Liver (tissue), 9 donors: ENCODE measurements around the gene MYL4. TPM values are rescaled to one million over a fixed set of nuclear protein-coding genes. Genes with fewer than 3 reads are reported as not detected.

ENCODE experiments used
- DNase-seq: peaks from one replicate; pipeline ENCODE4 v3.0.0-alpha.2; 2017; ENCODE audit warnings: low spot score
- H3K27ac ChIP-seq, 2 donors: one replicate each; pipeline ENCODE4 v1.7.0; 2013; ENCODE audit warnings: inconsistent platforms in 2 of 2, low read length in 2 of 2, control low read depth in 1 of 2, low read depth in 1 of 2, mild to moderate bottlenecking in 1 of 2
- H3K27me3 ChIP-seq, 4 donors: one replicate each; pipeline versions ENCODE4 v1.6.1 to v1.7.0; 2013; ENCODE audit warnings: low read length in 3 of 4, inconsistent platforms in 1 of 4, mild to moderate bottlenecking in 1 of 4, moderate library complexity in 1 of 4; ENCODE audit not compliant: control insufficient read depth in 4 of 4, insufficient read depth in 4 of 4
- H3K36me3 ChIP-seq, 4 donors: one replicate each; pipeline versions ENCODE4 v1.6.1 to v1.7.0; 2013; ENCODE audit warnings: low read length in 3 of 4, mild to moderate bottlenecking in 3 of 4, low read depth in 1 of 4, moderate library complexity in 1 of 4; ENCODE audit not compliant: control insufficient read depth in 4 of 4, insufficient read depth in 3 of 4
- H3K4me1 ChIP-seq, 4 donors: one replicate each; pipeline versions ENCODE4 v1.6.1 to v1.7.0; 2013; ENCODE audit warnings: low read length in 3 of 4, mild to moderate bottlenecking in 3 of 4, moderate library complexity in 1 of 4; ENCODE audit not compliant: control insufficient read depth in 4 of 4, insufficient read depth in 4 of 4
- H3K4me3 ChIP-seq, 3 donors: one replicate each; pipeline versions ENCODE4 v1.6.1 to v1.7.0; 2013; ENCODE audit warnings: low read length in 3 of 3, control low read depth in 1 of 3, low read depth in 1 of 3, mild to moderate bottlenecking in 1 of 3
- H3K9ac ChIP-seq, 2 donors: one replicate each; pipeline ENCODE4 v1.7.0; 2013; ENCODE audit warnings: low read length in 2 of 2, mild to moderate bottlenecking in 2 of 2, moderate library complexity in 2 of 2, control low read depth in 1 of 2, low read depth in 1 of 2
- H3K9me3 ChIP-seq, 4 donors: one replicate each; pipeline versions ENCODE4 v1.6.1 to v1.7.0; 2013; ENCODE audit warnings: low read length in 3 of 4; ENCODE audit not compliant: control insufficient read depth in 4 of 4
- ATF3 ChIP-seq: IDR thresholded peaks from 2 replicates; pipeline ENCODE4 v1.6.1; 2016; ENCODE audit warnings: antibody characterized with exemption
- CTCF ChIP-seq: fragments of 150-350 bp; IDR thresholded peaks from 2 replicates; pipeline ENCODE4 v1.5.1; 2017; ENCODE audit warnings: improper control_type of control experiment, low read depth, low read length; ENCODE audit not compliant: missing input control
- EGR1 ChIP-seq, 2 donors: IDR thresholded peaks; 2 replicates each; pipeline ENCODE4 v1.6.1; 2016 to 2018; ENCODE audit warnings: antibody characterized with exemption in 2 of 2, low read depth in 2 of 2
- FOXA1 ChIP-seq: IDR thresholded peaks from 2 replicates; pipeline ENCODE4 v1.6.1; 2016; ENCODE audit warnings: antibody characterized with exemption
- GABPA ChIP-seq, 2 donors: IDR thresholded peaks in 1 of 2; conservative IDR thresholded peaks in 1 of 2; 2 replicates each; pipeline ENCODE4 v1.6.1; 2016; ENCODE audit warnings: antibody characterized with exemption in 2 of 2, mild to moderate bottlenecking in 1 of 2, moderate library complexity in 1 of 2
- HNF4A ChIP-seq, 2 donors: conservative IDR thresholded peaks; 2 replicates each; pipeline ENCODE4 v1.6.1; 2016; ENCODE audit warnings: antibody characterized with exemption in 2 of 2, mild to moderate bottlenecking in 2 of 2
- HNF4G ChIP-seq: IDR thresholded peaks from 2 replicates; pipeline ENCODE4 v1.6.1; 2016; ENCODE audit warnings: antibody characterized with exemption
- MAX ChIP-seq: IDR thresholded peaks from 2 replicates; pipeline ENCODE4 v1.6.1; 2016; ENCODE audit warnings: antibody characterized with exemption
- NR2F2 ChIP-seq: IDR thresholded peaks from 2 replicates; pipeline ENCODE4 v1.6.1; 2016; ENCODE audit warnings: antibody characterized with exemption
- RAD21 ChIP-seq, 2 donors: IDR thresholded peaks; 2 replicates each; pipeline ENCODE4 v1.6.1; 2016; ENCODE audit warnings: antibody characterized with exemption in 2 of 2, mild to moderate bottlenecking in 2 of 2
- REST ChIP-seq: IDR thresholded peaks from 2 replicates; pipeline ENCODE4 v1.6.1; 2016; ENCODE audit warnings: antibody characterized with exemption, mild to moderate bottlenecking
- RXRA ChIP-seq, 2 donors: IDR thresholded peaks; 2 replicates each; pipeline ENCODE4 v1.6.1; 2017 to 2018; ENCODE audit warnings: antibody characterized with exemption in 2 of 2, mild to moderate bottlenecking in 1 of 2
- SP1 ChIP-seq: IDR thresholded peaks from 2 replicates; pipeline ENCODE4 v1.6.1; 2018; ENCODE audit warnings: antibody characterized with exemption, mild to moderate bottlenecking
- YY1 ChIP-seq: IDR thresholded peaks from 2 replicates; pipeline ENCODE4 v1.6.1; 2016; ENCODE audit warnings: antibody characterized with exemption, mild to moderate bottlenecking
- ZBTB33 ChIP-seq: IDR thresholded peaks from 2 replicates; pipeline ENCODE4 v1.6.1; 2016; ENCODE audit warnings: antibody characterized with exemption
- WGBS: extraction: QIAGEN DNeasy Blood & Tissue Kit; methylation state at CpG from one replicate; pipeline ENCODE4 v1.1.7; 2013; 5-methylcytosine and 5-hydroxymethylcytosine counted together
- polyA plus RNA-seq, 2 donors: library from polyadenylated mRNA; stranded (reverse) in 1 of 2; unstranded in 1 of 2; fragments of 200-250 nt in 1 of 2; fragments of >200 nt in 1 of 2; fragmentation: Nextera tagmentation in 1 of 2; extraction: Ambion mirVana in 1 of 2; gene quantifications; one replicate each; pipeline versions ENCODE4 v1.2.1 to v1.2.3, GENCODE V29; 2013 to 2015
- total RNA-seq, 2 donors: library from RNA; depleted of rRNA; stranded (reverse); fragments of >200 nt; gene quantifications; one replicate each; pipeline ENCODE4 v1.2.3, GENCODE V29; 2014
- donor health status: healthy.
- donor health status: healthy.
- donor health status: healthy.
- donor health status: healthy.
- donor health status: healthy.

Gene MYL4
- total and polyA plus RNA-seq, 4 donors, result 0.19 to 215 (median 0.22) TPM; not detected in 1

GRCh38 chr17:47219621-47220475, 10.7 kb downstream of the MYL4 start:
- no peaks in the 10 kb centered on the region for H3K9me3 ChIP-seq
- DNase-seq, result no peak
- 94% methylated on average over 21 of the region's 21 CpGs for WGBS
- TF ChIP-seq HNF4A (conservative IDR thresholded peaks at IDR 0.05) (no peak), GABPA (IDR thresholded peaks at IDR 0.05 in 1 of 2, conservative IDR thresholded peaks at IDR 0.05 in 1 of 2) (no peak), ATF3 (no peak), FOXA1 (no peak), HNF4G (no peak), CTCF (no peak), REST (no peak), RAD21 (IDR thresholded peaks at IDR 0.05) (no peak), MAX (no peak), RXRA (IDR thresholded peaks at IDR 0.05) (no peak)
- H3K4me1 ChIP-seq, result peaks cover 3 to 12% (median 6%) of the 10 kb centered on the region in 4 donors
- no peak overlapping the region for H3K4me3 ChIP-seq
- no peaks in the 10 kb centered on the region for H3K36me3 ChIP-seq
- H3K27ac ChIP-seq, result no peak overlapping the region
- H3K9ac ChIP-seq, result no peak overlapping the region
- H3K27me3 ChIP-seq, result no peaks in the 10 kb centered on the region

- H3K4me1 ChIP-seq, result peaks cover 3 to 12% (median 6%) of the 10 kb centered on the region in 4 donors
- no peak overlapping the region for H3K27ac ChIP-seq
- no peaks in the 10 kb centered on the region for H3K36me3 ChIP-seq
- no peak overlapping the region for H3K9ac ChIP-seq
- H3K4me3 ChIP-seq, result no peak overlapping the region
- H3K9me3 ChIP-seq, result no peaks in the 10 kb centered on the region
- H3K27me3 ChIP-seq, result no peaks in the 10 kb centered on the region
- WGBS, result 77% methylated on average over 7 of the region's 7 CpGs
- TF ChIP-seq ZBTB33, result no peak
- TF ChIP-seq EGR1 (IDR thresholded peaks at IDR 0.05; ENCODE audit: low read depth in 2 of 2), result no peak
- TF ChIP-seq RAD21 (IDR thresholded peaks at IDR 0.05), result no peak
- no peak for TF ChIP-seq HNF4G
- no peak for TF ChIP-seq GABPA (IDR thresholded peaks at IDR 0.05 in 1 of 2, conservative IDR thresholded peaks at IDR 0.05 in 1 of 2)
- TF ChIP-seq YY1, result no peak
- TF ChIP-seq NR2F2, result no peak
- no peak for TF ChIP-seq SP1
- TF ChIP-seq FOXA1, result no peak
- no peak for TF ChIP-seq RXRA (IDR thresholded peaks at IDR 0.05)
- TF ChIP-seq HNF4A (conservative IDR thresholded peaks at IDR 0.05), result no peak
- no peak for DNase-seq
Observed at GRCh38 chr17:47220531-47220999, 11.4 kb downstream of the MYL4 start.
